ENCODE measurements around the gene IFI44. TPM values are rescaled to one million over a fixed set of nuclear protein-coding genes. Genes with fewer than 3 reads are reported as not detected.

IFI44 gene, protein sequence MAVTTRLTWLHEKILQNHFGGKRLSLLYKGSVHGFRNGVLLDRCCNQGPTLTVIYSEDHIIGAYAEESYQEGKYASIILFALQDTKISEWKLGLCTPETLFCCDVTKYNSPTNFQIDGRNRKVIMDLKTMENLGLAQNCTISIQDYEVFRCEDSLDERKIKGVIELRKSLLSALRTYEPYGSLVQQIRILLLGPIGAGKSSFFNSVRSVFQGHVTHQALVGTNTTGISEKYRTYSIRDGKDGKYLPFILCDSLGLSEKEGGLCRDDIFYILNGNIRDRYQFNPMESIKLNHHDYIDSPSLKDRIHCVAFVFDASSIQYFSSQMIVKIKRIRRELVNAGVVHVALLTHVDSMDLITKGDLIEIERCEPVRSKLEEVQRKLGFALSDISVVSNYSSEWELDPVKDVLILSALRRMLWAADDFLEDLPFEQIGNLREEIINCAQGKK
- 10 to 100 TPM; 12.9 to 29.5 (median 19.4) TPM for polyA plus RNA-seq (ENCODE audit: insufficient read length in 4 of 4)

DNA sequence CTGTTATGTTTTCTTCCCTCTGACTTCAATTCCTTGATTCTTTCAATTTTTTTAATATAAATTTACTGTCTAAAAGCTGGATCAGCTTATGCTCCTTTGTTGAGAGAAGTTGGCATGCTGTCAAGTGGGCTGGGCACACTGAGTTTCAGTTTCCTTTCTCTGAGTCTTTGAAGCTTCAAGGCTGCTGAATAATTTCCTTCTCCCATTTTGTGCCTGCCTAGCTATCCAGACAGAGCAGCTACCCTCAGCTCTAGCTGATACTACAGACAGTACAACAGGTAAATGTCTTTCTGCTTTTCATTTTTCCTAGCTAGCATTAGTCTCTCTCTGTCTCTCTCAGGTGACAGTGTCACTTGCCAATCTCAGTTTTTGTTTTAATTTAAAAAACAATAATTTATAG is at the start of gene IFI44:
Gene IFI44, plus strand, starts transcription at position 204 of the 400 bp plus-strand sequence. CDS start 365 bp downstream, outside the sequence.
- peak; percentile 41 to 62 (median 52) for DNase-seq (ENCODE audit: low read depth in 4 of 4, low spot score in 3 of 4)

DNA sequence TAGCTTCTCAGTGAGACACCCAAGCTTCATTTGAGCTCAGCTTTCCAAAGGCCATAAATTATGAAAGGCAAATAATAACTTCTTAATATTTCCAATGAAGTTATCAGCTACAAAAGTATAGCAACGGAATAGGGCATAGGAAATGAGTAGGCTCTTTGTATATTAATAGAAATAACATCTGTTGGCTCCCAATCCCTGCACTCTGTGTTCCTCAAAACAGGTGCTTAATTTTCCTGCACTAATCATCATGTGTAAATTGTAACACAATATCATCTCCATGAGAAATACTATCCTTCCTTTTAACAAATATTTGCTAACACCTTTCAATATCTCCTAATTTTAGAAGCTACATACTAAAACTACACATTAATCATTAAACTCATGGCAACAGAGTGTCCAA is 48.6 kb upstream of the IFI44 start:
- DNase-seq (ENCODE audit: low read depth in 4 of 4, low spot score in 3 of 4), result no peak

GRCh38 chr1:78603206-78603605 is 46.4 kb upstream of the IFI44 start:
- DNase-seq (ENCODE audit: low read depth in 4 of 4, low spot score in 3 of 4), result no peak

GRCh38 chr1:78604643-78605042 is 45.0 kb upstream of the IFI44 start:
- no peak for DNase-seq (ENCODE audit: low read depth in 4 of 4, low spot score in 3 of 4)

DNA sequence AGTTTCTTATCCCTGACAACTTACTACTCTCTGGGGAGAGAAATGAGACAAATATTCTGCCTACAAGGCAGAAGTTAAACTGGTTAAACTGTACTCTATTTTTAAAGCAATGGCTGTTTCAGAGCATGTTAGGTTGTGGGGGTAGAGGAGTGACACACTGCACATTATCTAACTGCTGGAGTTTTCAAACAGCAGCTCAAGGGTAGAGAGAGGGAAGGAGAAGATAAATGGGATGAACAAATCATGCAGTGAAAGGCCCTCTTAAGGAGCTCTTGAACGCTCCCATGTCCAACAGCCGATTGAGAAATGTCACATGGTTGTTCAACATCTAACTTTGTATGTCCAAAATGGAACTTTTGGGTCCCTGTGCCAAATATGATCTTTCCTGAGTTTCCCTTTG is 43.4 kb upstream of the IFI44 start:
- no peak for DNase-seq (ENCODE audit: low read depth in 4 of 4, low spot score in 3 of 4)

DNA sequence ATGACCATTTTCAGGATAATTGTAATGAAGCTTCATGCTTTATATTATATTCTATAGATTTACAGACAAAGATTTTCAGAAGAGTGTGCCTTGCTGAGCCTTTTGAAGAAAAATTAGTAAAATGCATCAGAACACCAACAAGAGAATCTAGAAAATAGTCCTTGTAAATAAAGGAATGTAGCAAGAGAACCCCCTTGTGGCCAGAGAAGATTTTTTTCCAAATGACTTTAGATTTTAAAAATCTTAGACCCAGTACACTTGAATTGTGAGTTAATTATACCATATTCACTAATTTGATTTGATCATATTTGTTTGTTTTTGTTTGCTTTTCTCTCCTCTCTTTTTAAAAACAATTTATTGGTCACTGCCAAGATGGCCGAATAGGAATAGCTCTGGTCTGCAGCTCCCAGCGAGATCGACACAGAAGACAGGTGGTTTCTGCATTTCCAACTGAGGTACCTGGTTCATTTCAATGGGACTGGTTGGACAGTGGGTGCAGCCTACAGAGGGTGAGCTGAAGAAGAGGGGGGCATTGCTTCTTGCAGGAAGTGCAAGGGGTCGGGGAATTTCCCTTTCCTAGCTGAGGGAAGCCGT is 42.2 kb upstream of the IFI44 start:
- DNase-seq (ENCODE audit: low read depth in 4 of 4, low spot score in 3 of 4), result no peak

GRCh38 chr1:78607944-78608343 is 41.7 kb upstream of the IFI44 start:
- DNase-seq (ENCODE audit: low read depth in 4 of 4, low spot score in 3 of 4), result no peak

DNA sequence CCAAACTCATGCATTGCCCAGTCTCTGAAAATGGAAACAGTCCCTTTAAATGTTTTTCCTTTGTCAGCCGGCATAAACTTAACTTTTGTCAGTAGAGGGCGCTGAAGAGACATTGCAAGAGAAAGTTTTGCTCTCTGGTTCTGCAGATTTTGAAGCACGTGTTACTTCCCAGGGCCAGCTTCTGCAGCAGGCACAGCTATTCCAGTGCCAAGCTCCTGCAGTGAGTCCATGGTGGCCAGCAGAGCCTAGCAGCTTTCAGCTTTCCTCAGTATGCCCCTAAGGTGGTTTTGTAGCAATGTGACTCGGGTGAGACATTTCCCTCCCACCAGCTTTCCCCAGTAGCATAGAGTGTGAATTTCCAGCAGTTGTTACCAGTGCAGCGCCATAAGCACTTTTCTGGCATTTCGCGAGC is 32.0 kb upstream of the IFI44 start:
- peak; percentile 69 to 80 (median 76) for DNase-seq (ENCODE audit: low read depth in 4 of 4, low spot score in 3 of 4)

GRCh38 chr1:78619032-78619431 is 30.6 kb upstream of the IFI44 start:
- DNase-seq (ENCODE audit: low read depth in 4 of 4, low spot score in 3 of 4), result no peak

DNA sequence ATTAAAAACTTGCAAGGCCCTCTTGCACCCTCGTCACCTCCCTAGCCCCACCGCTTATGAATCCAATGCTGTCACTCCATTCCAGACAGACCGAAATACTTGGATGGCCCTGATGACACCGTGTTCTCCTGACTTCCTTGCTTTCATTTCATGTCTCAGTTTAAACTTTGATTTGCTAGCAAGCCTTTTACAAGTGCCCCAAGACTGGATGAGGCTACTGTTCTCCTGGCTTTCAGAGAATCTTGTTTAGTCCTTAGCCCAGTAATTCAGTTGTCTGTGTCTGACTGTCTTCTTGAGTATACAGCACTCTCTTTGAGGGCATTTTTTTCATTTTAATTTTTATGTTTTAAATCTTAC is 30.2 kb upstream of the IFI44 start:
- no peak for DNase-seq (ENCODE audit: low read depth in 4 of 4, low spot score in 3 of 4)

DNA sequence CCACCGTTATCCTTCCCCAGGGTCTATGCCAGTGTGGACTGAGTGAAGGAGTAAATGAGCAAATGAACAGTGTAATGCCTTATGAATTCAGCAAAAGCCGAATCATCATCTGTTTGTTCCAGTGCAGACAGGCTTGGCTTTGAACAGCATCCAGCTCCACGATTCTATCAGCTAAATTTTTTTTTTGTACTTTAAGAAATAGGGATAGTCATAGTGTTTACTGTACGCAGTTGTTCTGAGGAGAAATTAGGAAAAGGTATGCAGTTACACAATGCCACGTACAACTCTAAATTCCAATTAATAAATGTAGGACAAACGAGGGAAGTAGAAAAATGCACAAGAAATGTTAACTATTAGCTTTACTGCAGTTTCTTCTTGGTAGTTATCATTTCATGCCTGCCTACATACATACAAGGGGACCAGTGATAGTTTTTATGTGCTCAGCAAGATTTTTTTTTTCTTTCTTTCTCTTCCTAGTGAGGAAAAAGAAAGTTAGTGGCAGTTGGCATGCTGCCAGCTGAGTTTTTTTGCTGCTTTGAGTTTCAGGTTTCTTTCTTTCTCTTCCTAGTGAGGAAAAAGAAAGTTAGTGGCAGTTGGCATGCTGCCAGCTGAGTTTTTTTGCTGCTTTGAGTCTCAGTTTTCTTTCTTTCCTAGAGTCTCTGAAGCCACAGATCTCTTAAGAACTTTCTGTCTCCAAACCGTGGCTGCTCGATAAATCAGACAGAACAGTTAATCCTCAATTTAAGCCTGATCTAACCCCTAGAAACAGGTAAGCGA is 29.6 kb upstream of the IFI44 start, which contains the start of gene IFI44L:
Gene IFI44L, plus strand, starts transcription at position 646 of the 777 bp plus-strand sequence. CDS start 7,468 bp downstream, outside the sequence.
- DNase-seq (ENCODE audit: low read depth in 4 of 4, low spot score in 3 of 4), result peak in 2 of 4 donors; percentile 38 to 54

DNA sequence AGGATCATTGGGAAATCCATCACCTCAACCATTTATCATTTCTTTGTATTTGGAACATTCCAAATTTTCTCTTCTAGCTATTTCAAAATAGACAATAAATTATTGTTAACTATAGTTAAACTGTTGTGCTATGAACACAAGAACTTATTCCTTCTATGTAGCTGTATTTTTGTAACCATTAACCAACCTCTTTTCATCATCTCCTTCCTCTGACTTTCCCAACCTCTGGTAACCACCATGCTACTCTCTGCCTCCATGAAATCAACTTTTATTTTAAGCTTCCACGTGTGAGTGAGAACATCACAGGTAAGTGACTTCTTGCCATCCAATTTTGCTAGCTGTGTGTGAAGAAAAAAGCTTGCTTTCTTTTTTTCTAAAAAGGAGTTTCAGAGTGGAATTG is 29.0 kb upstream of the IFI44 start:
- no peak for DNase-seq (ENCODE audit: low read depth in 4 of 4, low spot score in 3 of 4)

GRCh38 chr1:78622548-78622947 is 27.1 kb upstream of the IFI44 start:
- no peak for DNase-seq (ENCODE audit: low read depth in 4 of 4, low spot score in 3 of 4)

DNA sequence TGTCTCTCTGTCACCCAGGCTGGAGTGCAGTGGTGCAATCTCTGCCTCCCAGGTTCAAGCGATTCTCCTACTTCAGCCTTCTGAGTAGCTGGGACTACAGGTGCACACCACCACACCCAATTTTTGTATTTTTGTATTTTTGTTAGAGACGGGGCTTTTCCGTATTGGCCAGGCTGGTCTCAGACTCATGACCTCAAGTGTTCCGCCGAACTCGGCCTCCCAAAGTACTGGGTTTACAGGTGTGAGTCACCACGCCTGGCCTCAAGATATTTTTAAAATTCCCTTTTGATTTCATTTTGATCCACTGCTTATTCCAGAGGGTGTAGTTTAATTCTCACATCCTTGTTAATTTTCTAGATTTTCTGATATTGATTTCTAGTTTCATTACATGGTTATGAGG is 25.6 kb upstream of the IFI44 start:
- DNase-seq (ENCODE audit: low read depth in 4 of 4, low spot score in 3 of 4), result no peak

DNA sequence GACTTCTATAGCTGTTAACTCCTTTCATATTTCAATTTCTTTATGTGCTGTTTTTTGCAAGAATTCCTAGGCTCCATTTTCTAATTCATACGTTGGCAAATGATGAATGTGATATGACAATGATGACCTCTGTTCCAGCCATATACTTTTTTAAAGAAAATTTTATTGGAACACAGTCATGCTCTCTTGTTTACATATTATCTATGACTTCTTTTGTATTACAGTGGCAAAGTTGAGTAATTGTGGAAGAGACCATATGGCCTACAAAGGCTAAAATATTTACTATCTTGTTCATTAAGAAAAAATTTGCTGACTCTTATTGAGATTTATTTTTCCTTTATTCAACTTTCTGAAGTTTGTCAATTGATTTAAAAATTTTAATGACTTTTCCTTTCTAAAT is 22.3 kb upstream of the IFI44 start:
- no peak for DNase-seq (ENCODE audit: low read depth in 4 of 4, low spot score in 3 of 4)

DNA sequence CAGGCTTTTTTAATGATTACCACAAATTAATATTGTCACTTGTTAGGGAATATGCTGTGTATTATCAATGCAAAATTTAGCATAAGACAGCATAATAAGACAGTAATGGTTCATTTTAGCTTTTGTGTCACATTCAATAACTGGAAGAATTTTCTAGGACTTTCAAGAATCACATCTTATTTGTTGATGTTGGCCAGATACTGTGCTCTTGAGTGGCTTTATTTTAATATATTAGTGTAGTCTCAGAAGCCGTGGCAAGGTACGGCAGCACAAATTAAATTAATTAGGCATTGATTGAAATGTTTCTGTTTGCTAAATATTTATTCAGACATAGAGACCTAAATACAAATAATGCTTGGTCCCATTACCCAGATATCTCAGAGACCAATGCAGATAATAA is 19.0 kb upstream of the IFI44 start:
- no peak for DNase-seq (ENCODE audit: low read depth in 4 of 4, low spot score in 3 of 4)

DNA sequence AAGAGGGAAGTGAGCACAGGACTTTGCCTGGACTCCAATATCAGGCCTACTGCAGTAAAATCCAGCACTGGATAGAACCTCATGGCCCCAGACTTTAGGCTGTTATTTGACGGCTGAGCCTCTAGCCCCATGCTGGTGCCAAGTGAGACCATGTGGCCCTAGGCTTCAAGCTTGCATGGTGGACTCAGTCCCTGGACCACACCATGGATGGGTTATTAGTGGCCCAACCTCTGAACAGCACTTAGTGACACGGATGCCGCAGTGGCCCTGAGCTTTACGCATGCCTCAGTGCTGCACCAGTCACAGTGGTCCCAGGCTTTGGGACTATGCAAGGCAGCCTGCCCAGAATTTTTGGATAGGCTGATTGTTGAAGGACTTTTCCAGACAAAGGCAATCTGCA is 16.4 kb upstream of the IFI44 start:
- no peak for DNase-seq (ENCODE audit: low read depth in 4 of 4, low spot score in 3 of 4)

GRCh38 chr1:78640462-78640861 is 9.2 kb upstream of the IFI44 start:
- DNase-seq (ENCODE audit: low read depth in 4 of 4, low spot score in 3 of 4), result no peak

GRCh38 chr1:78641558-78641957 is 8.1 kb upstream of the IFI44 start:
- DNase-seq (ENCODE audit: low read depth in 4 of 4, low spot score in 3 of 4), result no peak

GRCh38 chr1:78645723-78646122 is 3.9 kb upstream of the IFI44 start:
- no peak for DNase-seq (ENCODE audit: low read depth in 4 of 4, low spot score in 3 of 4)

DNA sequence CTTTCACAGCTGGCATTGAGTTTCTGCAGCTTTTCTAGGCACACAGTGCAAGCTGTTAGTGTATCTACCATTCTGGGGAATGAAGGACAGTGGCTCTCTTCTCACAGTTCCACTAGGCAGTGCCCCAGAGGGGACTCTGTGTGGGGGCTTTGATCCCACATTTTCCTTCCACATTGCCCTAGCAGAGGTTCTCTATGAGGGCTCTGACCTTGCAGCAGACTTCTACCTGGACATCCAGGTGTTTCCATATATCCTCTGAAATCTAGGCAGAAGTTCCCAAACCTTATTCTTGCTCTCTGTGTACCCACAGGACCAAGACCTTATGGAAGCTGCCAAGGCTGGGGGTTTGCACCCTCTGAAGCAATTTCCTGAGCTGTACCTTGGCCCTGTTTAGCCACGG is 2.4 kb upstream of the IFI44 start:
- no peak for DNase-seq (ENCODE audit: low read depth in 4 of 4, low spot score in 3 of 4)

Data from left renal pelvis (tissue), 4 donors.